Vagina (tissue), 2 donors: ENCODE data around the gene UBA3. TPM values are rescaled to one million over a fixed set of nuclear protein-coding genes. Genes with fewer than 3 reads are reported as not detected.

ENCODE experiments used
- DNase-seq, 2 donors: peaks; one replicate each; pipeline ENCODE4 v3.0.0-alpha.2; 2017; ENCODE audit errors: extremely low spot score in 2 of 2
- H3K27ac ChIP-seq: fragments of 200-600 bp; sonication (generic); one replicate; pipeline ENCODE4 v1.5.1; 2019
- H3K27me3 ChIP-seq: fragments of 200-600 bp; sonication (generic); one replicate; pipeline ENCODE4 v1.5.1; 2019
- H3K36me3 ChIP-seq, 2 donors: fragments of 200-600 bp; sonication (generic); one replicate each; pipeline ENCODE4 v1.5.1; 2017 to 2019
- H3K4me1 ChIP-seq: fragments of 200-600 bp; sonication (generic); one replicate; pipeline ENCODE4 v1.5.1; 2019
- H3K4me3 ChIP-seq, 2 donors: fragments of 200-600 bp; sonication (generic); 1 replicate in 1 of 2; 2 replicates in 1 of 2; pipeline ENCODE4 v1.5.1; 2016 to 2019
- H3K9me3 ChIP-seq: fragments of 200-600 bp; sonication (generic); one replicate; pipeline ENCODE4 v1.5.1; 2019
- CTCF ChIP-seq, 3 experiments: fragments of 450-650 bp in 2 of 3; fragments of 200-600 bp in 1 of 3; sonication (generic) in 1 of 3; IDR thresholded peaks; one replicate each; pipeline ENCODE4 v1.5.1; 2017 to 2019; ENCODE audit warnings: antibody characterized with exemption in 3 of 3, mild to moderate bottlenecking in 2 of 3, moderate library complexity in 2 of 3
- POLR2A ChIP-seq, 2 donors: fragments of 450-650 bp; IDR thresholded peaks; one replicate each; pipeline ENCODE4 v1.6.1; 2017; ENCODE audit warnings: antibody characterized with exemption in 2 of 2, mild to moderate bottlenecking in 2 of 2, moderate library complexity in 2 of 2
- POLR2AphosphoS5 ChIP-seq, 2 donors: sonication (generic); formaldehyde crosslinking; IDR thresholded peaks; one replicate each; pipeline ENCODE4 v1.9.0; 2017; ENCODE audit warnings: antibody characterized with exemption in 2 of 2, mild to moderate bottlenecking in 2 of 2, low read depth in 1 of 2; ENCODE audit not compliant: insufficient read depth in 1 of 2
- intact Hi-C: fragments of 100-400 bp; cut with DNase I; formaldehyde crosslinking; loops from one replicate; pipeline ENCODE4 v1.15.1; 2023
- microRNA counts, 2 donors: library from miRNA; unstranded; fragments of <30 nt; microRNA quantifications; one replicate each; lab custom pipeline; 2016 to 2017
- microRNA-seq: library from miRNA; unstranded; fragments of <30 nt; microRNA quantifications from one replicate; pipeline ENCODE4, GENCODE V29; 2017; ENCODE audit warnings: borderline number of aligned reads, borderline replicate concordance
- small RNA-seq: library from RNA; depleted of rRNA; stranded (forward); fragments of <200 nt; gene quantifications from one replicate; pipeline ENCODE3, GENCODE V24; 2016
- total RNA-seq: library from RNA; depleted of rRNA; stranded (reverse); fragments of >200 nt; gene quantifications from one replicate; pipeline ENCODE4 v1.2.3, GENCODE V29; 2016

Gene UBA3
- total RNA-seq, 1 donor from 2014 or later = 84.7 TPM

DNA sequence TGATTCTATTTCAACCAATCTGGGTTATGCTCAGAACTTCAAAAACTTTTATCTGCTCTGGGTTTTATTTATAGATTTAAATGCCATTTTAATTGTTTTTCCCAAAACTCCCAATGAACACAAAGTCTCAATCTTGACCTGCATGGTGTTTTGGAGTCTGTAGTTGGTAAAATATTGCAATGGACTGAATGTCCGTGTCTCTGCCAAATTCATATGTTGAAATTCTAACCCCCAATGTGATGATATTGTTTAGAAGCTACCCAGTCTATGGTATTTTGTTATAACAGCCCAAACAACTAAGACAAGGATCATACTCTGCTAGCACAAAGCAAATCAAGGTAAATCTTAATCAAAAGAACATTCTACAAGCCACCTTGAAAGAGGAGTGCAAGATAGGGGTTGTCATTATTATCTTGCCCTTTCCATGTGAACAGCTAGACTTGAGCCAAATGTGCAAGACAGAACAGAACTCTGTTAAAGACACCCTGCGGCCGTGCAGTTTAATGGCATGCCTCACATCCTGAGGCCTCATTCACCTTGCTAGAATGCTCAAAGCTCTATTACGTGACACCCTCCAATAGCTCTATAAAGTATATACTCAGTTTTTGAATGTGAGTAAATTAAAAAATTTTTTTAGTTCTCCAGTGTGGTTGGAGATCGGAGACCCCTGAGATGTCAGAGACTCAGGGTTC is 74.2 kb downstream of the UBA3 start:
- no peak for DNase-seq
- intact Hi-C loops = no loop called here
- no peaks in the 10 kb centered on the region for H3K9me3 ChIP-seq
- peaks cover 4% of the 10 kb centered on the region for H3K4me1 ChIP-seq
- peaks cover 0 to 30% of the 10 kb centered on the region in 2 donors for H3K36me3 ChIP-seq
- no peak overlapping the region for H3K4me3 ChIP-seq
- no peaks in the 10 kb centered on the region for H3K27me3 ChIP-seq
- no peak overlapping the region for H3K27ac ChIP-seq
- TF ChIP-seq POLR2AphosphoS5 (IDR thresholded peaks at IDR 0.05; ENCODE audit: insufficient read depth in 1 of 2, low read depth in 1 of 2) = no peak
- no peak for TF ChIP-seq CTCF (IDR thresholded peaks at IDR 0.05)
- TF ChIP-seq POLR2A (IDR thresholded peaks at IDR 0.05) = no peak

- intact Hi-C loops = no loop called here
- DNase-seq = no peak
- no peak overlapping the region for H3K27ac ChIP-seq
These were observed 74.9 kb downstream of the UBA3 start for GRCh38 chr3:69005071-69005790.

More at GRCh38 chr3:69005071-69005790, 74.9 kb downstream of the UBA3 start:
- Histone ChIP-seq H3K27me3 (no peaks in the 10 kb centered on the region), H3K9me3 (no peaks in the 10 kb centered on the region), H3K36me3 (peaks cover 0 to 30% of the 10 kb centered on the region in 2 donors), H3K4me1 (peaks cover 4% of the 10 kb centered on the region), H3K4me3 (no peak overlapping the region)
- no peak for TF ChIP-seq POLR2AphosphoS5 (IDR thresholded peaks at IDR 0.05; ENCODE audit: insufficient read depth in 1 of 2, low read depth in 1 of 2)
- TF ChIP-seq POLR2A (IDR thresholded peaks at IDR 0.05) = no peak
- TF ChIP-seq CTCF (IDR thresholded peaks at IDR 0.05) = no peak

MicroRNA genes within 50 kb of the gene (microRNA counts, 767-probe panel; counts per million panel counts)
- 238 to 261 counts per million in 2 donors for microRNA hsa-miR-3136-5p (lab: Ali Mortazavi, UCI)

Small RNA genes lying within 50 kb of the gene (microRNA-seq; reads per million reads assigned to microRNA genes)
- not detected for gene MIR3136

Small RNA genes lying within 50 kb of the gene (small RNA-seq; reads per million reads assigned to genes)
- gene MIR3136 = not detected

Other genes starting within 250 kb of the UBA3 start
- 0.74 TPM for gene TAFA4, start 147.8 kb downstream of the UBA3 start, total RNA-seq
- gene EOGT, start 66.7 kb downstream of the UBA3 start, total RNA-seq = 31.7 TPM
- 34.4 TPM for gene TMF1, start 28.0 kb downstream of the UBA3 start, total RNA-seq
- gene ARL6IP5, start 4.6 kb upstream of the UBA3 start, total RNA-seq = 86.9 TPM
- not detected for gene LMOD3, start 42.2 kb upstream of the UBA3 start, total RNA-seq